ENCODE data around the gene RPA1. TPM values are rescaled to one million over a fixed set of nuclear protein-coding genes. Genes with fewer than 3 reads are reported as not detected.

Gene RPA1
- total RNA-seq, 1 experiment from 2014 or later, result 69.1 TPM

DNA sequence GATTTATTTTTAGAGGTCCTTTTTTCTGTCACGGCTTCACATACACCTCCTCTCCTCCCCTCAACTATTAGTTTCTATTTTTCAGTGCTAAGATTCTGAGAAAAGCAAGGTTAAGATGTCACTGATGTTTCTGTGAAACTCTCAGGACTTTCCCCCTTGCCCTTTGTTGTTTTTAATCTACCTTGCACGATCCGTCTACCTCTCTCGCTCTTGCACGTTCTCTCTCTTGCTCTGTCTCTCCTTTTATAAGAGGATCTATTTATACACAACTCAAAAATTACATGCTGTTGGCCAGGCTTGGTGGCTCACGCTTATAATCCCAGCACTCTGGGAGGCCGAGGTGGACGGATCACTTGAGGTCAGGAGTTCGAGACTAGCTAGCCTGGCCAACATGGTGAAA is 43.6 kb downstream of the RPA1 start:
- DNase-seq, result no peak
- Histone ChIP-seq H3K9me2 (replicated peaks; ENCODE audit: low read length) (no peaks in the 10 kb centered on the region), H3K9ac (ENCODE audit: low read length) (no peak overlapping the region), H3K9me3 (ENCODE audit: low read length) (no peaks in the 10 kb centered on the region), H3K27ac (ENCODE audit: low read length) (no peak overlapping the region), H3K27me3 (ENCODE audit: low read length) (no peaks in the 10 kb centered on the region), H3K4me1 (ENCODE audit: insufficient read depth, low read length) (no peaks in the 10 kb centered on the region), H2AFZ (ENCODE audit: low read length) (no peak overlapping the region), H3K79me2 (ENCODE audit: low read length) (no peaks in the 10 kb centered on the region), H3K36me3 (ENCODE audit: low read depth, low read length) (peaks cover 7% of the 10 kb centered on the region; the same call in 1 of the 2 replicates), H3K4me3 (ENCODE audit: low read length) (no peak overlapping the region), H3K4me2 (ENCODE audit: low read length) (no peak overlapping the region), H3F3A (ENCODE audit: low read length, unreplicated experiment) (no peaks in the 10 kb centered on the region), H4K20me1 (ENCODE audit: low read length) (no peaks in the 10 kb centered on the region)
- ChIA-PET POLR2A (ENCODE audit: unreplicated experiment) (no interaction called here), CTCF (no interaction called here)
- BruUV-seq (replicated peaks), result no TSS peak
- intact Hi-C loops (cut with micrococcal nuclease), result no loop called here
- TF ChIP-seq, protein P1, sequence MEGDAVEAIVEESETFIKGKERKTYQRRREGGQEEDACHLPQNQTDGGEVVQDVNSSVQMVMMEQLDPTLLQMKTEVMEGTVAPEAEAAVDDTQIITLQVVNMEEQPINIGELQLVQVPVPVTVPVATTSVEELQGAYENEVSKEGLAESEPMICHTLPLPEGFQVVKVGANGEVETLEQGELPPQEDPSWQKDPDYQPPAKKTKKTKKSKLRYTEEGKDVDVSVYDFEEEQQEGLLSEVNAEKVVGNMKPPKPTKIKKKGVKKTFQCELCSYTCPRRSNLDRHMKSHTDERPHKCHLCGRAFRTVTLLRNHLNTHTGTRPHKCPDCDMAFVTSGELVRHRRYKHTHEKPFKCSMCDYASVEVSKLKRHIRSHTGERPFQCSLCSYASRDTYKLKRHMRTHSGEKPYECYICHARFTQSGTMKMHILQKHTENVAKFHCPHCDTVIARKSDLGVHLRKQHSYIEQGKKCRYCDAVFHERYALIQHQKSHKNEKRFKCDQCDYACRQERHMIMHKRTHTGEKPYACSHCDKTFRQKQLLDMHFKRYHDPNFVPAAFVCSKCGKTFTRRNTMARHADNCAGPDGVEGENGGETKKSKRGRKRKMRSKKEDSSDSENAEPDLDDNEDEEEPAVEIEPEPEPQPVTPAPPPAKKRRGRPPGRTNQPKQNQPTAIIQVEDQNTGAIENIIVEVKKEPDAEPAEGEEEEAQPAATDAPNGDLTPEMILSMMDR (conservative IDR thresholded peaks at IDR 0.05; ENCODE audit: low read depth, low read length), result no peak
- TF ChIP-seq EZH2 (IDR thresholded peaks at IDR 0.05; ENCODE audit: low read length, unreplicated experiment) (no peak), EZH2phosphoT487 (IDR thresholded peaks at IDR 0.05; ENCODE audit: borderline replicate concordance, low read length) (no peak)
- no peak for ATAC-seq

- no peaks in the 10 kb centered on the region for H3K4me1 ChIP-seq (ENCODE audit: insufficient read depth, low read length)
- no peaks in the 10 kb centered on the region for H3K9me2 ChIP-seq (replicated peaks; ENCODE audit: low read length)
- DNase-seq, result no peak
- H3K4me2 ChIP-seq (ENCODE audit: low read length), result no peak overlapping the region
- peaks cover 16% of the 10 kb centered on the region for H3K36me3 ChIP-seq (ENCODE audit: low read depth, low read length)
- H4K20me1 ChIP-seq (ENCODE audit: low read length), result no peaks in the 10 kb centered on the region
- no peaks in the 10 kb centered on the region for H3K79me2 ChIP-seq (ENCODE audit: low read length)
- no TSS peak for BruUV-seq (replicated peaks)
- CTCF ChIA-PET, result no interaction called here
- no peaks in the 10 kb centered on the region for H3F3A ChIP-seq (ENCODE audit: low read length, unreplicated experiment)
- H3K4me3 ChIP-seq (ENCODE audit: low read length), result no peak overlapping the region
- POLR2A ChIA-PET (ENCODE audit: unreplicated experiment), result no interaction called here
- no peak overlapping the region for H2AFZ ChIP-seq (ENCODE audit: low read length)
- H3K9ac ChIP-seq (ENCODE audit: low read length), result no peak overlapping the region
- no peak overlapping the region for H3K27ac ChIP-seq (ENCODE audit: low read length)
- intact Hi-C loops (cut with micrococcal nuclease), result no loop called here
- H3K9me3 ChIP-seq (ENCODE audit: low read length), result no peaks in the 10 kb centered on the region
- ATAC-seq, result no peak
- no peaks in the 10 kb centered on the region for H3K27me3 ChIP-seq (ENCODE audit: low read length)
- TF ChIP-seq, protein P1 (conservative IDR thresholded peaks at IDR 0.05; ENCODE audit: low read depth, low read length), result no peak
- TF ChIP-seq EZH2 (IDR thresholded peaks at IDR 0.05; ENCODE audit: low read length, unreplicated experiment) (no peak), EZH2phosphoT487 (IDR thresholded peaks at IDR 0.05; ENCODE audit: borderline replicate concordance, low read length) (no peak)
Measured at GRCh38 chr17:1875597-1875996, 45.8 kb downstream of the RPA1 start.

GRCh38 chr17:1878419-1879121 is 48.8 kb downstream of the RPA1 start:
- intact Hi-C loops (cut with micrococcal nuclease), result no loop called here
- Histone ChIP-seq H3K79me2 (ENCODE audit: low read length) (no peaks in the 10 kb centered on the region), H3K36me3 (ENCODE audit: low read depth, low read length) (peaks cover 16% of the 10 kb centered on the region), H3K27me3 (ENCODE audit: low read length) (no peaks in the 10 kb centered on the region), H3K27ac (ENCODE audit: low read length) (no peak overlapping the region), H3K4me2 (ENCODE audit: low read length) (no peak overlapping the region), H3K9ac (ENCODE audit: low read length) (no peak overlapping the region), H3K9me2 (replicated peaks; ENCODE audit: low read length) (no peaks in the 10 kb centered on the region), H3K9me3 (ENCODE audit: low read length) (no peaks in the 10 kb centered on the region), H3K4me3 (ENCODE audit: low read length) (no peak overlapping the region), H3F3A (ENCODE audit: low read length, unreplicated experiment) (no peaks in the 10 kb centered on the region), H3K4me1 (ENCODE audit: insufficient read depth, low read length) (no peaks in the 10 kb centered on the region), H4K20me1 (ENCODE audit: low read length) (no peaks in the 10 kb centered on the region), H2AFZ (ENCODE audit: low read length) (no peak overlapping the region)
- DNase-seq (peak; percentile 31), ATAC-seq (peak; percentile 69)
- ChIA-PET CTCF (no interaction called here), POLR2A (ENCODE audit: unreplicated experiment) (no interaction called here)
- TF ChIP-seq, protein P1 (conservative IDR thresholded peaks at IDR 0.05; ENCODE audit: low read depth, low read length), result no peak
- TF ChIP-seq EZH2 (IDR thresholded peaks at IDR 0.05; ENCODE audit: low read length, unreplicated experiment) (no peak), EZH2phosphoT487 (IDR thresholded peaks at IDR 0.05; ENCODE audit: borderline replicate concordance, low read length) (no peak)
- BruUV-seq (replicated peaks), result no TSS peak

Measured in PC-3 (cell line).